ENCODE results near the gene PCK1.

PCK1 gene

GRCh38 chr20:57592263-57593092, 31.6 kb downstream of the PCK1 start:
- in situ Hi-C loops (cut with HindIII; ENCODE audit: low sequenced_read_pairs) = no loop called here
- H3K4me3 ChIP-seq (ENCODE audit: low read depth, low read length) = no peak overlapping the region
- TF ChIP-seq CTCF (IDR thresholded peaks at IDR 0.05; ENCODE audit: low read depth, low read length) = no peak
- no peak for DNase-seq (ENCODE audit: low read depth, low spot score)

GRCh38 chr20:57593134-57593886, 32.4 kb downstream of the PCK1 start:
- H3K4me3 ChIP-seq (ENCODE audit: low read depth, low read length) = no peak overlapping the region
- no peak for TF ChIP-seq CTCF (IDR thresholded peaks at IDR 0.05; ENCODE audit: low read depth, low read length)
- DNase-seq (ENCODE audit: low read depth, low spot score) = no peak
- in situ Hi-C loops (cut with HindIII; ENCODE audit: low sequenced_read_pairs) = no loop called here

GRCh38 chr20:57594092-57594951, 33.4 kb downstream of the PCK1 start:
- in situ Hi-C loops (cut with HindIII; ENCODE audit: low sequenced_read_pairs) = no loop called here
- H3K4me3 ChIP-seq (ENCODE audit: low read depth, low read length) = no peak overlapping the region
- peak; percentile 7 for DNase-seq (ENCODE audit: low read depth, low spot score)
- peak; percentile 85 for TF ChIP-seq CTCF (IDR thresholded peaks at IDR 0.05; ENCODE audit: low read depth, low read length)

- DNase-seq (ENCODE audit: low read depth, low spot score) = no peak
- in situ Hi-C loops (cut with HindIII; ENCODE audit: low sequenced_read_pairs) = no loop called here
Observed at GRCh38 chr20:57595041-57596030, 34.4 kb downstream of the PCK1 start.

GRCh38 chr20:57596358-57596757, 35.4 kb downstream of the PCK1 start:
- in situ Hi-C loops (cut with HindIII; ENCODE audit: low sequenced_read_pairs) = no loop called here
- DNase-seq (ENCODE audit: low read depth, low spot score) = no peak
- TF ChIP-seq CTCF (IDR thresholded peaks at IDR 0.05; ENCODE audit: low read depth, low read length) = no peak
- no peak overlapping the region for H3K4me3 ChIP-seq (ENCODE audit: low read depth, low read length)

More at GRCh38 chr20:57595041-57596030, 34.4 kb downstream of the PCK1 start:
- H3K4me3 ChIP-seq (ENCODE audit: low read depth, low read length) = no peak overlapping the region
- TF ChIP-seq CTCF (IDR thresholded peaks at IDR 0.05; ENCODE audit: low read depth, low read length) = no peak
